CD4-positive, alpha-beta T cell treated with Interleukin-17A for 4 hours (primary cell): ENCODE measurements around the gene VKORC1.

Experiments
- DNase-seq: peaks from one replicate; pipeline ENCODE4 v3.0.0-alpha.2; 2020; ENCODE audit warnings: mixed read lengths

The VKORC1 gene

DNA sequence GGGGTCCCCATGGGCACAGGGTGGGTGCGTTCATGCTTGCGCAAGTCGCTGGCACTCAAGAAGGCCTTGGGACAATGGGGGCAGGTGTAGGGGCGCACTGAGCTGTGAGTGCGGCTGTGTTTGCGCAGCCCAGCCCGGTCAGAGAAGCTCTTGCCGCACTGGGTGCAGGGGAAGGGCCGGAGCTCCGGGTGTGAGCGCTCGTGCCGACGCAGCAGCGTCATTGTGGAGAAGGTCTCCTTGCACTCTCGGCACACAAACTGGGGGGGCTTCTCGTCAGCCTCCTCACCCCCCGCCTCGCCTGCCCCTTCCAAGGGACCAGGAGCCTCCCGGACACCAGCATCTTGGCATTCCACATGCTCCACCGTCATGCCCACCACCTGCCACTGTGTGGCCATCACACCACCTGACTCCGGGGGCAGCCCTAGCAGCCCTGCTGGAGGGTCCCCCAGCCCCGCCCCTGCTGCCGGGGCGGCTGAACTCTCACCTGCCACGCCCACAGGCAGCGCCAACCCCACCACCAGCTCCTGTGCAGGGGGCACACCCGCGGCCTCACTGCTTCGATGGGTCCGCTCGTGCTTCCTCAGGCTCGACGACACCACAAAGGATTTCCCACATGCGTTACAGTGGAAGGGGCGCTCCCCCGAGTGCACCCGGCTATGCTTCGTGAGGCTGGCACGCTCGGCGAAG is 33.3 kb downstream of the VKORC1 start:
- DNase-seq = no peak

DNA sequence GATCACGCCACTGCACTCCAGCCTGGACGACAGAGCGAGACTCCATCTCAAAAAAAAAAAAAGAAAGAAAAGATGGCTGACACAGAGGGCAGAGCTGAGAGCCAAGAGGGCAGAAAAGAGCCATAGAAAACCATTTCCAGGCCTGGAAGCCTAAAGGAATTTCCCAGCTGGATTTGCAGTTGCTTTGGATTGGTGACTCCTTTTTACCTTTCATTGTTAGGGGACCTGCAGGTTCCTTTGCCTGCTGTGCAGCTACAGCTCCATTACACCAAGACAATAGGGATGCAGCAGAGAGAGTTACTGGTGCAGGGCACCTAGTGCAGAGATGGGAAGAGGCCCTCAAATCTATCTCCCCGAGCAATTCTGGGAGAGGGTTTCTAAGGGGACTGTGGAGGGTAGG is 39.0 kb downstream of the VKORC1 start:
- DNase-seq = no peak

DNA sequence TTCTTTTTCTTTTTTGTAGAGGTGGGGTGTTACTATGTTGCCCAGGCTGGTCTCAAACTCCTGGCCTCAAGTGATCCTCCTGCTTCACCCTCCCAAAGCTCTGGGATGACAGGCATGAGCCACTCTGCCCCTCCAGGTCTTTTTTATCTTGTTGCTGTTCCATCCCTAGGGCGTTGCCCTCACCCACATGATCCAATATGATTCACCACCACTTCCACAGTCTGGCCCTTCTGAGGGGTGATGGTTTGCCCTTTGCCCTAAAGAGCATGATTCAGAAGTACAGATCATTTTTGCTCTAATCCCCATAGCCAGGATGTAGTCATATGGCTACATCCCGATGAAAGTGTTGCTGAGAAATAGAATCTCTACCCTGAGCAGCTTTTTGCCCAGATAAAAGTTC is 42.5 kb downstream of the VKORC1 start:
- DNase-seq = no peak

DNA sequence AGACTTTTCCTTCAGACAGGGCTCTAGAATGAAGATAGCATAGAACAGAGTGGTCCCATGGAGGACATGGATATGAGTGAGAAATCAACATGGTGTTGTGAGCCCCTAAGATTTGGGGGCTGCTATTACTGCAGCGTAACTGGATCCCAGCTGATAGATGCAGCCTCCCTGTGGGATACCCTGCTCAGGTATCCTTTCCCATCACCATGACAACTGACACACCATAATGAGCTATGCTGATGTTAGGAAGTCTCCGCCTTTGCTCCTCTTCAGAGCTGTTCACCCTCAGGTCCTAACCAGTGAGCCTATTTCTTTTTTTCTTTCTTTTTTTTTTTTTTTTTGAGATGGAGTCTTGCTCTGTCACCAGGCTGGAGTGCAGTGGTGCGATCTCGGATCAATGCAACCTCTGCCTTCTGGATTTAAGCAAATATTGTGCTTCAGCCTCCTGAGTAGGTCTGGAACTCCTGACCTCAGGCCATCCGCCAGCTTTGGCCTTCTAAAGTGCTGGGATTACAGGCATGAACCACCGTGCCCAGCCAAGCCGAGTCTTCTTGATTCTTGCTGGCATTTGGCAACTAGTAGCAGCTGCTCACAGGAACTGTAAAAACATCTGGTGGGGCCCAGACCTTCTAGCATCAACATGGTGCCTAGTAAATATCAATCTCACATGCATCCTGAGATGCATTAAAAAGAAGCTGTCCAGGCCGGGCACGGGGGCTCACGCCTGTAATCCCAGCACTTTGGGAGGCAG is 44.1 kb downstream of the VKORC1 start:
- no peak for DNase-seq

DNA sequence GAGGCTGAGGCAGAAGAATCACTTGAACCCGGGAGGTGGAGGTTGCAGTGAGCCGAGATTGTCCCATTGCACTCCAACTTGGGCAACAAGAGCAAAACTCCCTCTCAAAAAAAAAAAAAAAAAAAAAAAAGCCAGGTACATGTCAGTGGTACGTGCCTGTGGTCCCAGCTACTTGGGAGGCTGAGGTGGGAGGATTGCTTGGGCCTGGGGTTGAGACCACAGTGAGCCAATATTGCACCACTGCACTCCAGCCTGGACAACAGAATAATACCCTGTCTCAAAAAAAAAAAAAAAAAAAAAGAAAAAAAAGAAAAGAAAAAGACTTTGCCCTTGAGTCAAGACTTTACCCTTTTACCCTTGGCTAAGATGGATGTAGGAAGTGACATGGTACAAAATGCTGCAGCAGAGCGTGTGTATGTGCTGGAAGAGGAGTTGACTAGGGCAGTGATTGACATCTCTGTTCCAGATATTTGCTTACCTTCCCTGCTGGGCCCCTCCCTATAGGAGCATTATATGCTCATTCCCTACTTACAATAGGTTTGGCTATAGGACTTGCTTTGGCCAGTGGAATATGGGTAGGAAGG is 50.6 kb downstream of the VKORC1 start:
- no peak for DNase-seq

DNA sequence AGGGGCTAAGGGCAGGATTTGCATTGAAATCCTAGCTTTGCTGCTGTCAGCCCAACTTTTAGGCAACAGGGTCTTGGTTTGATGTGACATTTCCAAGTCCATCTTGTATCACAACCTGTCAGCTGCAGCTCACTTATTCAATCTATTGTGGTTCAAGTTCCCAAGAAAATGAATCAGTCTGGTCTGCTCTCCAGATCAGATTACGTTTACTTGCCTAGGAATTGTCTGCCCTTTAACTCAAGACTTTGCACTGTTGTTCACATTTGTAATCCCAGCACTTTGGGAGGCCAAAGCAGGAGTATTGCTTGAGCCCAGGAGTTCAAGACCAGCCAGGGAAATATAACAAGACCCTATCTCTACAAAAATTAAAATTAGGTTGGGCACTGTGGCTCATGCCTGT is 51.2 kb downstream of the VKORC1 start:
- DNase-seq = no peak

DNA sequence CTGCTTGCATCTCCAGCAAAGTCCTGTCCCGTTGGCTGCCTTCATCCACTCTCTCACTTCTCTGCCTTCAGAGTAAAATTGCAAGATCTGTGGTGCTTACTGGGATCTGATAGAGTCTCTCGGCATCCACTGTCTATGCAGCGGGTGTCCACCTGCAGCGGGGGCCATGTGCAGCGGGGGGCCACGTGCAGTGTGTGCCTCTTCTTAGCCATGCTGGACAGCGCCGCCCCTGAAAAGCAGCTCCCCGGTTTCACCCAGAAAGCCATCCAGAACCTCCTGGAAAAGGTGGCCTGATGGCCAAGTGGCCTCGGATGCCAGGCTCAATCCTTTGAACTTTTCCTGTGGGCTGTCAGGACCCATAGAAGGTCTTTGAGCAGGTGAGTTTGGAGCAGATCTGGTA is 51.7 kb downstream of the VKORC1 start:
- no peak for DNase-seq
